K562 (cell line): ENCODE measurements around the gene SSR2. TPM values are rescaled to one million over a fixed set of nuclear protein-coding genes. Genes with fewer than 3 reads are reported as not detected.

ENCODE experiments used
- CBFA2T3 ChIP-seq: fragments of 450-650 bp; IDR thresholded peaks from 2 replicates; pipeline ENCODE4 v1.6.1; 2017
- CBX2 ChIP-seq: fragments of 200-600 bp; sonication (generic); IDR thresholded peaks from one replicate; pipeline ENCODE4 v1.6.1; 2012; ENCODE audit warnings: mild to moderate bottlenecking, low read length, inconsistent platforms; ENCODE audit not compliant: insufficient read depth, poor library complexity, severe bottlenecking
- CCNT2 ChIP-seq: IDR thresholded peaks from 2 replicates; pipeline ENCODE4 v1.6.1; 2011; ENCODE audit warnings: borderline replicate concordance, low read depth, mild to moderate bottlenecking, moderate library complexity, mixed read lengths, low read length; ENCODE audit not compliant: insufficient read length; ENCODE audit errors: extremely low read depth
- DEAF1 ChIP-seq: fragments of 450-650 bp; formaldehyde crosslinking; IDR thresholded peaks from 2 replicates; pipeline ENCODE4 v1.4.0; 2020; ENCODE audit warnings: mild to moderate bottlenecking, moderate library complexity
- E2F5 ChIP-seq: sonication (generic); formaldehyde crosslinking; IDR thresholded peaks from 2 replicates; pipeline ENCODE4 v1.8.0; 2022; ENCODE audit warnings: mild to moderate bottlenecking, missing genetic modification reagents
- ESRRB ChIP-seq: fragments of 250-450 bp; sonication (Bioruptor Pico); IDR thresholded peaks from 2 replicates; pipeline ENCODE4 v1.5.0; 2020; ENCODE audit warnings: mild to moderate bottlenecking, moderate library complexity, borderline replicate concordance
- FIP1L1 ChIP-seq: fragments of 200-400 bp; formaldehyde crosslinking; IDR thresholded peaks from 2 replicates; pipeline ENCODE4 v1.6.1; 2018; ENCODE audit warnings: mild to moderate bottlenecking, low read depth, low read length; ENCODE audit not compliant: poor library complexity, severe bottlenecking
- GABPA ChIP-seq: fragments of 200-800 bp; sonication (Bioruptor generic); conservative IDR thresholded peaks from 2 replicates; pipeline ENCODE4 v1.6.1; 2016; ENCODE audit warnings: low read depth, missing genetic modification characterization, missing compliant biosample characterization
- HMBOX1 ChIP-seq: sonication (generic); IDR thresholded peaks from 2 replicates; pipeline ENCODE4 v1.6.1; 2016
- IRF9 ChIP-seq: fragments of 450-650 bp; IDR thresholded peaks from 2 replicates; pipeline ENCODE4 v1.6.1; 2016; ENCODE audit warnings: missing biosample characterization, missing genetic modification characterization
- KDM4B ChIP-seq, 2 experiments: fragments of 450-650 bp in 1 of 2; sonication (generic) in 1 of 2; IDR thresholded peaks; 2 replicates each; pipeline ENCODE4 v1.6.1; 2016 to 2017; ENCODE audit warnings: borderline replicate concordance in 2 of 2, antibody characterized with exemption in 1 of 2, low read depth in 1 of 2, mild to moderate bottlenecking in 1 of 2
- RBM34 ChIP-seq: fragments of 200-400 bp; formaldehyde crosslinking; IDR thresholded peaks from 2 replicates; pipeline ENCODE4 v1.6.1; 2018; ENCODE audit warnings: low read length, borderline replicate concordance; ENCODE audit not compliant: insufficient read depth
- RCOR1 ChIP-seq, 2 experiments: IDR thresholded peaks; 2 replicates each; pipeline ENCODE4 v1.6.1; 2012; ENCODE audit warnings: low read depth in 2 of 2, low read length in 2 of 2, borderline replicate concordance in 1 of 2, improper control_type of control experiment in 1 of 2
- TAF9B ChIP-seq: fragments of 450-650 bp; IDR thresholded peaks from 2 replicates; pipeline ENCODE4 v1.6.1; 2018; ENCODE audit warnings: mild to moderate bottlenecking; ENCODE audit not compliant: partially characterized antibody
- TRIM25 ChIP-seq: fragments of 450-650 bp; IDR thresholded peaks from 2 replicates; pipeline ENCODE4 v1.7.0; 2016; ENCODE audit warnings: borderline replicate concordance
- USF1 ChIP-seq: sonication (generic); formaldehyde crosslinking; IDR thresholded peaks from 2 replicates; pipeline ENCODE4 v1.9.0; 2022; ENCODE audit warnings: mild to moderate bottlenecking, missing genetic modification reagents
- XRCC3 ChIP-seq: fragments of 450-650 bp; IDR thresholded peaks from 2 replicates; pipeline ENCODE4 v1.6.1; 2017; ENCODE audit warnings: mild to moderate bottlenecking, moderate library complexity
- ZBTB1 ChIP-seq: sonication (generic); formaldehyde crosslinking; IDR thresholded peaks from 2 replicates; pipeline ENCODE4 v1.8.1; 2023; ENCODE audit warnings: missing genetic modification reagents, low read depth, mild to moderate bottlenecking, borderline replicate concordance
- ZNF24 ChIP-seq: fragments of 450-650 bp; IDR thresholded peaks from 2 replicates; pipeline ENCODE4 v1.6.1; 2016
- ZNF695 ChIP-seq: fragments of 450-650 bp; formaldehyde crosslinking; IDR thresholded peaks from 2 replicates; pipeline ENCODE4 v1.4.0; 2020; ENCODE audit warnings: mild to moderate bottlenecking, moderate library complexity
- ZSCAN29 ChIP-seq: fragments of 450-650 bp; IDR thresholded peaks from 2 replicates; pipeline ENCODE4 v1.6.1; 2017
- polyA plus RNA-seq, 8 experiments: library from polyadenylated mRNA; depleted of rRNA in 4 of 8; stranded (reverse) in 5 of 8; unstranded in 3 of 8; fragments of >200 nt; fragmentation: Nextera tagmentation in 2 of 8; fragmentation: Illumina TruSeq in 1 of 8; extraction: Ambion mirVana in 2 of 8; extraction: Trizol in 1 of 8; gene quantifications; 2 replicates each; pipeline versions ENCODE4 v1.2.1 to v1.2.3, GENCODE V29; 2011 to 2014; ENCODE audit warnings: inconsistent platforms in 1 of 8, missing spikeins in 1 of 8
- total RNA-seq, 7 experiments: library from RNA; depleted of rRNA in 6 of 7; stranded (reverse); fragments of >200 nt in 6 of 7; fragmentation: Illumina TruSeq in 2 of 7; extraction: Trizol in 2 of 7; gene quantifications; 2 replicates each; pipeline versions ENCODE4 v1.2.1 to v1.2.3, GENCODE V29; 2011 to 2021; ENCODE audit warnings: low replicate concordance in 1 of 7

SSR2 gene
- total and polyA plus RNA-seq, 9 of the 15 experiments (the other 6 are each of a cell fraction or from before 2014, with no cell fraction given) = 161 to 411 (median 240) TPM

- TF ChIP-seq IRF9 (tag) (no peak), CCNT2 (peak; percentile 68), TAF9B (no peak), RCOR1 (IDR thresholded peaks at IDR 0.05; ENCODE audit: borderline replicate concordance in 1 of 2, low read depth in 2 of 2, low read length in 2 of 2) (peak in 1 of 2 experiments; percentile 76; a peak in 2 of 4 replicates), TRIM25 (no peak), HMBOX1 (no peak), ZBTB1 (CRISPR knock-in tag) (no peak), E2F5 (CRISPR knock-in tag) (0 out of 2 replicates have a peak, but pooled peaks have one; percentile 16), XRCC3 (no peak), ZSCAN29 (no peak), USF1 (CRISPR knock-in tag) (peak; percentile 72), KDM4B (IDR thresholded peaks at IDR 0.05; ENCODE audit: borderline replicate concordance in 2 of 2, low read depth in 1 of 2) (0 out of 4 replicates have a peak, but pooled peaks of 1 of the 2 experiments have one; percentile 50), RBM34 (no peak), ZNF24 (no peak), ESRRB (CRISPR knock-in tag) (no peak), DEAF1 (CRISPR knock-in tag) (no peak), ZNF695 (CRISPR knock-in tag) (no peak), FIP1L1 (no peak), CBFA2T3 (no peak; the same call in 1 of the 2 replicates), CBX2 (no peak), GABPA (tag) (no peak)
Measured at GRCh38 chr1:155970531-155971167, 50.1 kb downstream of the SSR2 start (continued).
